Neural cell (in vitro differentiated cells): ENCODE results near the gene BCAT1. TPM values are rescaled to one million over a fixed set of nuclear protein-coding genes. Genes with fewer than 3 reads are reported as not detected.

Experiments
- H2AFZ ChIP-seq: fragments of 200-600, 300-800 bp; sonication (generic), shearing (Covaris generic); 2 replicates; pipeline ENCODE4 v1.6.0; 2014; ENCODE audit warnings: low read depth, mild to moderate bottlenecking, antibody characterized with exemption, low read length, moderate library complexity
- H3F3A ChIP-seq: fragments of 200-600 bp; shearing (Covaris generic); 2 replicates; pipeline ENCODE4 v1.6.1; 2016; ENCODE audit warnings: mild to moderate bottlenecking, moderate library complexity, mixed read lengths, antibody characterized with exemption, low read length; ENCODE audit not compliant: insufficient read depth, poor library complexity, severe bottlenecking
- H3K27ac ChIP-seq: fragments of 200-600, 300-800 bp; sonication (generic), shearing (Covaris generic); 2 replicates; pipeline ENCODE4 v1.5.1; 2014; ENCODE audit warnings: mild to moderate bottlenecking, low read length, moderate library complexity
- H3K27me3 ChIP-seq: fragments of 300-800, 200-600 bp; sonication (generic), shearing (Covaris generic); 2 replicates; pipeline ENCODE4 v1.6.0; 2014; ENCODE audit warnings: mild to moderate bottlenecking, low read depth, low read length, moderate library complexity; ENCODE audit not compliant: insufficient read depth
- H3K36me3 ChIP-seq: fragments of 300-800, 200-600 bp; sonication (generic), shearing (Covaris generic); 2 replicates; pipeline ENCODE4 v1.5.1; 2014; ENCODE audit warnings: mild to moderate bottlenecking, antibody characterized with exemption, low read length, moderate library complexity; ENCODE audit not compliant: insufficient read depth
- H3K4me2 ChIP-seq: fragments of 300-800, 200-600 bp; sonication (generic), shearing (Covaris generic); 2 replicates; pipeline ENCODE4 v1.6.0; 2014; ENCODE audit warnings: mild to moderate bottlenecking, low read length
- H3K4me3 ChIP-seq: fragments of 300-800, 200-600 bp; sonication (generic), shearing (Covaris generic); 2 replicates; pipeline ENCODE4 v1.5.1; 2014; ENCODE audit warnings: mild to moderate bottlenecking, low read length, moderate library complexity
- H3K79me2 ChIP-seq: fragments of 200-600 bp; shearing (Covaris generic); replicated peaks from 2 replicates; pipeline ENCODE4 v1.6.0; 2014; ENCODE audit warnings: mild to moderate bottlenecking, low read length, moderate library complexity; ENCODE audit not compliant: insufficient read depth
- H3K9ac ChIP-seq: fragments of 300-800, 200-600 bp; sonication (generic), shearing (Covaris generic); 2 replicates; pipeline ENCODE4 v1.6.1; 2016; ENCODE audit warnings: mild to moderate bottlenecking, low read length, mixed read lengths
- H3K9me2 ChIP-seq: fragments of 200-600 bp; shearing (Covaris generic); 2 replicates; pipeline ENCODE4 v1.6.1; 2016; ENCODE audit warnings: mild to moderate bottlenecking, low read length, mixed read lengths; ENCODE audit not compliant: insufficient read depth
- H3K9me3 ChIP-seq: fragments of 200-600, 300-800 bp; sonication (generic), shearing (Covaris generic); 2 replicates; pipeline ENCODE4 v1.6.1; 2016; ENCODE audit warnings: mild to moderate bottlenecking, mixed run types, low read length, moderate library complexity, mixed read lengths
- H4K20me1 ChIP-seq: fragments of 200-600 bp; shearing (Covaris generic); 2 replicates; pipeline ENCODE4 v1.6.1; 2016; ENCODE audit warnings: mild to moderate bottlenecking, mixed run types; ENCODE audit not compliant: insufficient read depth
- EP300 ChIP-seq: fragments of 450-650 bp; conservative IDR thresholded peaks from 2 replicates; pipeline ENCODE4 v1.6.1; 2014; ENCODE audit warnings: antibody characterized with exemption, mild to moderate bottlenecking, moderate library complexity; ENCODE audit not compliant: poor library complexity, severe bottlenecking
- EZH2 ChIP-seq: fragments of 200-600, 300-800 bp; shearing (Covaris generic), sonication (generic); IDR thresholded peaks from 2 replicates; pipeline ENCODE4 v1.6.1; 2014; ENCODE audit warnings: antibody characterized with exemption, low read length, borderline replicate concordance, mild to moderate bottlenecking; ENCODE audit not compliant: insufficient read depth, poor library complexity, severe bottlenecking
- MXI1 ChIP-seq: fragments of 450-650 bp; conservative IDR thresholded peaks from 2 replicates; pipeline ENCODE4 v1.6.1; 2014; ENCODE audit warnings: antibody characterized with exemption, mild to moderate bottlenecking; ENCODE audit not compliant: poor library complexity, severe bottlenecking
- POLR2AphosphoS5 ChIP-seq: IDR thresholded peaks from 2 replicates; pipeline ENCODE4 v1.6.1; 2012
- RAD21 ChIP-seq: fragments of 450-650 bp; conservative IDR thresholded peaks from 2 replicates; pipeline ENCODE4 v1.6.1; 2014; ENCODE audit warnings: antibody characterized with exemption, mild to moderate bottlenecking, moderate library complexity
- SMC3 ChIP-seq: fragments of 450-650 bp; conservative IDR thresholded peaks from 2 replicates; pipeline ENCODE4 v1.6.1; 2014; ENCODE audit warnings: antibody characterized with exemption, mild to moderate bottlenecking, moderate library complexity; ENCODE audit not compliant: poor library complexity
- TAF1 ChIP-seq: IDR thresholded peaks from 2 replicates; pipeline ENCODE4 v1.6.1; 2012; ENCODE audit warnings: low read depth
- polyA plus RNA-seq: library from polyadenylated mRNA; depleted of rRNA; stranded (reverse); fragments of >200 nt; gene quantifications from 2 replicates; pipeline ENCODE4 v1.2.3, GENCODE V29; 2014
- TF ChIP-seq, protein P1 (sequence below): IDR thresholded peaks from 2 replicates; pipeline ENCODE4 v1.6.1; 2012; ENCODE audit warnings: borderline replicate concordance
- TF ChIP-seq, protein P2 (sequence below): fragments of 450-650 bp; IDR thresholded peaks from 2 replicates; pipeline ENCODE4 v1.5.1; 2014; ENCODE audit warnings: antibody characterized with exemption, mild to moderate bottlenecking, moderate library complexity; ENCODE audit not compliant: poor library complexity, severe bottlenecking

Gene BCAT1
- polyA plus RNA-seq, 1 donor from 2014 or later, result 31.3 TPM

DNA sequence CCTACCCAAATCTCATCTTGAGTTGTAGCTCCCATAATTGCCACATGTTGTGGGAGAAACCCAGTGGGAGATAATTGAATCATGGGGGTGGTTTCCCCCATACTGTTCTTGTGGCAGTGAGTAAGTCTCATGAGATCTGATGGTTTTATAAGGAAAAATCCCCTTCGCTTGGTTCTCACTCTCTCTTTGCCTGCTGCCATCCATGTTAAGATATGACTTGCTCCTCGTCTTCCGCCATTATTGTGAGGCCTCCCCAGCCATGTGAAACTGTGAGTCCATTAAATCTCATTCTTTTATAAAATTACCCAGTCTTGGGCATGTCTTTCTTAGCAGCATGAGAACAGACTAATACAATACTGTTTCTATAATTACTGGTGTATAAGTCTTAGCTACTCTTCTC, 6.5 kb upstream of the BCAT1 start:
- H2AFZ ChIP-seq, result no peak overlapping the region
- H3K27me3 ChIP-seq, result no peaks in the 10 kb centered on the region
- H3K79me2 ChIP-seq, result no peaks in the 10 kb centered on the region
- no peaks in the 10 kb centered on the region for H3K36me3 ChIP-seq
- no peak overlapping the region for H3K27ac ChIP-seq
- TF ChIP-seq EZH2 (no peak), RAD21 (no peak), MXI1 (no peak), TAF1 (no peak), SMC3 (no peak), EP300 (no peak), POLR2AphosphoS5 (no peak)
- TF ChIP-seq, protein P1, sequence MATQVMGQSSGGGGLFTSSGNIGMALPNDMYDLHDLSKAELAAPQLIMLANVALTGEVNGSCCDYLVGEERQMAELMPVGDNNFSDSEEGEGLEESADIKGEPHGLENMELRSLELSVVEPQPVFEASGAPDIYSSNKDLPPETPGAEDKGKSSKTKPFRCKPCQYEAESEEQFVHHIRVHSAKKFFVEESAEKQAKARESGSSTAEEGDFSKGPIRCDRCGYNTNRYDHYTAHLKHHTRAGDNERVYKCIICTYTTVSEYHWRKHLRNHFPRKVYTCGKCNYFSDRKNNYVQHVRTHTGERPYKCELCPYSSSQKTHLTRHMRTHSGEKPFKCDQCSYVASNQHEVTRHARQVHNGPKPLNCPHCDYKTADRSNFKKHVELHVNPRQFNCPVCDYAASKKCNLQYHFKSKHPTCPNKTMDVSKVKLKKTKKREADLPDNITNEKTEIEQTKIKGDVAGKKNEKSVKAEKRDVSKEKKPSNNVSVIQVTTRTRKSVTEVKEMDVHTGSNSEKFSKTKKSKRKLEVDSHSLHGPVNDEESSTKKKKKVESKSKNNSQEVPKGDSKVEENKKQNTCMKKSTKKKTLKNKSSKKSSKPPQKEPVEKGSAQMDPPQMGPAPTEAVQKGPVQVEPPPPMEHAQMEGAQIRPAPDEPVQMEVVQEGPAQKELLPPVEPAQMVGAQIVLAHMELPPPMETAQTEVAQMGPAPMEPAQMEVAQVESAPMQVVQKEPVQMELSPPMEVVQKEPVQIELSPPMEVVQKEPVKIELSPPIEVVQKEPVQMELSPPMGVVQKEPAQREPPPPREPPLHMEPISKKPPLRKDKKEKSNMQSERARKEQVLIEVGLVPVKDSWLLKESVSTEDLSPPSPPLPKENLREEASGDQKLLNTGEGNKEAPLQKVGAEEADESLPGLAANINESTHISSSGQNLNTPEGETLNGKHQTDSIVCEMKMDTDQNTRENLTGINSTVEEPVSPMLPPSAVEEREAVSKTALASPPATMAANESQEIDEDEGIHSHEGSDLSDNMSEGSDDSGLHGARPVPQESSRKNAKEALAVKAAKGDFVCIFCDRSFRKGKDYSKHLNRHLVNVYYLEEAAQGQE, result no peak
- TF ChIP-seq, protein P2, sequence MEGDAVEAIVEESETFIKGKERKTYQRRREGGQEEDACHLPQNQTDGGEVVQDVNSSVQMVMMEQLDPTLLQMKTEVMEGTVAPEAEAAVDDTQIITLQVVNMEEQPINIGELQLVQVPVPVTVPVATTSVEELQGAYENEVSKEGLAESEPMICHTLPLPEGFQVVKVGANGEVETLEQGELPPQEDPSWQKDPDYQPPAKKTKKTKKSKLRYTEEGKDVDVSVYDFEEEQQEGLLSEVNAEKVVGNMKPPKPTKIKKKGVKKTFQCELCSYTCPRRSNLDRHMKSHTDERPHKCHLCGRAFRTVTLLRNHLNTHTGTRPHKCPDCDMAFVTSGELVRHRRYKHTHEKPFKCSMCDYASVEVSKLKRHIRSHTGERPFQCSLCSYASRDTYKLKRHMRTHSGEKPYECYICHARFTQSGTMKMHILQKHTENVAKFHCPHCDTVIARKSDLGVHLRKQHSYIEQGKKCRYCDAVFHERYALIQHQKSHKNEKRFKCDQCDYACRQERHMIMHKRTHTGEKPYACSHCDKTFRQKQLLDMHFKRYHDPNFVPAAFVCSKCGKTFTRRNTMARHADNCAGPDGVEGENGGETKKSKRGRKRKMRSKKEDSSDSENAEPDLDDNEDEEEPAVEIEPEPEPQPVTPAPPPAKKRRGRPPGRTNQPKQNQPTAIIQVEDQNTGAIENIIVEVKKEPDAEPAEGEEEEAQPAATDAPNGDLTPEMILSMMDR, result no peak
- no peaks in the 10 kb centered on the region for H4K20me1 ChIP-seq
- no peak overlapping the region for H3K9ac ChIP-seq
- no peak overlapping the region for H3K4me2 ChIP-seq
- no peaks in the 10 kb centered on the region for H3F3A ChIP-seq
- no peak overlapping the region for H3K4me3 ChIP-seq
- H3K9me2 ChIP-seq, result no peaks in the 10 kb centered on the region
- no peaks in the 10 kb centered on the region for H3K9me3 ChIP-seq

DNA sequence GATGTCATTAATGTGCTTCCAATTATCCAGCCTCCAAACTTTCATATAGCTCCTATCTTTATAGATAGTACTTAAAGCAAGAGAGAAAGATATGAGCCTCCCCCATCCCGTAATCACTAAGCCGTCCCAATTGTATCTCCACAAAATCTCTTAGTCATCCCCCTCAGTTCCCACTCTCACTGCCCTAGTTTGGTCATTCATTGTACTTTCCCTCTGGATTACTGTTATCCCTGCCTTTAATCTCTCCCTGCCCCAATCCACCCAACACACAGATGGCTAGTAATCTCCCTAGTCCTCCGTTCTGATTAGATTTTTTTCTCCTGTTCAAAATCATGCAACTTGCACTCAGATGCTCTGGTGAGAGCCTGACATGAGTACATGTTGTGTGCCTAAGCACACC, 5.4 kb upstream of the BCAT1 start:
- Histone ChIP-seq H3K27ac (no peak overlapping the region), H3K9me2 (no peaks in the 10 kb centered on the region), H3K27me3 (peaks cover under 1% of the 10 kb centered on the region), H3K79me2 (no peaks in the 10 kb centered on the region), H3K4me3 (no peak overlapping the region), H3K36me3 (no peaks in the 10 kb centered on the region), H4K20me1 (no peaks in the 10 kb centered on the region), H3K4me2 (no peak overlapping the region), H3F3A (no peaks in the 10 kb centered on the region), H3K9me3 (no peaks in the 10 kb centered on the region), H2AFZ (no peak overlapping the region), H3K9ac (no peak overlapping the region)
- TF ChIP-seq, protein P1, result no peak
- no peak for TF ChIP-seq POLR2AphosphoS5
- no peak for TF ChIP-seq EP300
- no peak for TF ChIP-seq TAF1
- TF ChIP-seq SMC3, result no peak
- TF ChIP-seq RAD21, result no peak
- TF ChIP-seq MXI1, result no peak
- TF ChIP-seq EZH2, result no peak
- TF ChIP-seq, protein P2, result no peak
